D721Med (cell line): ENCODE measurements around the gene CLEC7A.

ENCODE experiments used
- DNase-seq: peaks from one replicate; pipeline ENCODE4 v3.0.0; 2011; ENCODE audit warnings: low spot score; ENCODE audit not compliant: insufficient read length
- FAIRE-seq: peaks from 2 replicates; lab custom pipeline; 2011; peaks lifted over from hg19 to GRCh38; lab: Jason Lieb, UNC
- CTCF ChIP-seq: IDR thresholded peaks from 2 replicates; pipeline ENCODE4 v1.5.1; 2012; ENCODE audit warnings: mild to moderate bottlenecking, control low read depth; ENCODE audit not compliant: insufficient read depth; ENCODE audit errors: missing control alignments

Gene CLEC7A

GRCh38 chr12:10142976-10143589 is 13.1 kb upstream of the CLEC7A start:
- FAIRE-seq = no peak
- TF ChIP-seq CTCF = no peak
- DNase-seq = no peak

- FAIRE-seq (no peak), DNase-seq (no peak)
- TF ChIP-seq CTCF = peak; percentile 82
These were observed 10.0 kb upstream of the CLEC7A start for GRCh38 chr12:10140001-10140400.

- FAIRE-seq (no peak), DNase-seq (no peak)
- TF ChIP-seq CTCF = no peak
These were observed 6.7 kb upstream of the CLEC7A start for GRCh38 chr12:10136637-10137205.

GRCh38 chr12:10135126-10135525 is 5.1 kb upstream of the CLEC7A start:
- DNase-seq (no peak), FAIRE-seq (no peak)
- TF ChIP-seq CTCF = no peak

- FAIRE-seq (no peak), DNase-seq (no peak)
- no peak for TF ChIP-seq CTCF
These were observed 2.9 kb upstream of the CLEC7A start for GRCh38 chr12:10132850-10133370.

- no peak for TF ChIP-seq CTCF
- DNase-seq (no peak), FAIRE-seq (no peak)
These were observed 1.2 kb upstream of the CLEC7A start for GRCh38 chr12:10131111-10131690.

GRCh38 chr12:10128687-10129086 is 1.3 kb downstream of the CLEC7A start:
- DNase-seq (no peak), FAIRE-seq (no peak)
- no peak for TF ChIP-seq CTCF
